OCI-LY3 (cell line): Measurements from ENCODE around the gene PDE9A.

ENCODE experiments used
- EZH2phosphoT487 ChIP-seq: fragments of 200-600 bp; shearing (Covaris generic); IDR thresholded peaks from 2 replicates; pipeline ENCODE4 v1.6.1; 2018; ENCODE audit warnings: antibody characterized with exemption, mixed run types, low read depth
- TF ChIP-seq, protein P1 (sequence below): fragments of 200-600, 300-600 bp; sonication (generic); IDR thresholded peaks from 2 replicates; pipeline ENCODE4 v1.5.1; 2014; ENCODE audit warnings: antibody characterized with exemption, low read length, low read depth

DNA sequence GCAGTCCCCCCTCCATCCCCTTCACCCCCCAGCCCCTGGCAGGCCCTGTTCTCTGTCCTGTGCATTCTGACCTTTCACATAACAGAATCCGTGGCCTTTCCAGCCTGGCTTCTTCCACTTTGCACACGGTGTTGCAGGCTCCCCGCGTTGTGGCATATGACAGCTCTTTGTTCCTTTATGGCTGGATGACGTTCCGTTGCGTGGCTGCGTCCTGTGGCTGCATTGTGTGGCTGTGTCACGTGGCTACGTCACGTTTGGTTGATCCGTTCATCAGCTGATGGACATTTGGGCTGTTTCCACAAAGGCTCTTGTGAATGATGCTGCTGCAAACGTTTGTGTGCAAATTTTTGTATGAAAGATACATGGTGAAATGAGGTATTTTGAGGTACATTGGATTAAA, 53.3 kb downstream of the PDE9A start:
- no peak for TF ChIP-seq EZH2phosphoT487
- TF ChIP-seq, protein P1, sequence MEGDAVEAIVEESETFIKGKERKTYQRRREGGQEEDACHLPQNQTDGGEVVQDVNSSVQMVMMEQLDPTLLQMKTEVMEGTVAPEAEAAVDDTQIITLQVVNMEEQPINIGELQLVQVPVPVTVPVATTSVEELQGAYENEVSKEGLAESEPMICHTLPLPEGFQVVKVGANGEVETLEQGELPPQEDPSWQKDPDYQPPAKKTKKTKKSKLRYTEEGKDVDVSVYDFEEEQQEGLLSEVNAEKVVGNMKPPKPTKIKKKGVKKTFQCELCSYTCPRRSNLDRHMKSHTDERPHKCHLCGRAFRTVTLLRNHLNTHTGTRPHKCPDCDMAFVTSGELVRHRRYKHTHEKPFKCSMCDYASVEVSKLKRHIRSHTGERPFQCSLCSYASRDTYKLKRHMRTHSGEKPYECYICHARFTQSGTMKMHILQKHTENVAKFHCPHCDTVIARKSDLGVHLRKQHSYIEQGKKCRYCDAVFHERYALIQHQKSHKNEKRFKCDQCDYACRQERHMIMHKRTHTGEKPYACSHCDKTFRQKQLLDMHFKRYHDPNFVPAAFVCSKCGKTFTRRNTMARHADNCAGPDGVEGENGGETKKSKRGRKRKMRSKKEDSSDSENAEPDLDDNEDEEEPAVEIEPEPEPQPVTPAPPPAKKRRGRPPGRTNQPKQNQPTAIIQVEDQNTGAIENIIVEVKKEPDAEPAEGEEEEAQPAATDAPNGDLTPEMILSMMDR, result no peak
